ENCODE results near the gene ITGB2.

Gene ITGB2

DNA sequence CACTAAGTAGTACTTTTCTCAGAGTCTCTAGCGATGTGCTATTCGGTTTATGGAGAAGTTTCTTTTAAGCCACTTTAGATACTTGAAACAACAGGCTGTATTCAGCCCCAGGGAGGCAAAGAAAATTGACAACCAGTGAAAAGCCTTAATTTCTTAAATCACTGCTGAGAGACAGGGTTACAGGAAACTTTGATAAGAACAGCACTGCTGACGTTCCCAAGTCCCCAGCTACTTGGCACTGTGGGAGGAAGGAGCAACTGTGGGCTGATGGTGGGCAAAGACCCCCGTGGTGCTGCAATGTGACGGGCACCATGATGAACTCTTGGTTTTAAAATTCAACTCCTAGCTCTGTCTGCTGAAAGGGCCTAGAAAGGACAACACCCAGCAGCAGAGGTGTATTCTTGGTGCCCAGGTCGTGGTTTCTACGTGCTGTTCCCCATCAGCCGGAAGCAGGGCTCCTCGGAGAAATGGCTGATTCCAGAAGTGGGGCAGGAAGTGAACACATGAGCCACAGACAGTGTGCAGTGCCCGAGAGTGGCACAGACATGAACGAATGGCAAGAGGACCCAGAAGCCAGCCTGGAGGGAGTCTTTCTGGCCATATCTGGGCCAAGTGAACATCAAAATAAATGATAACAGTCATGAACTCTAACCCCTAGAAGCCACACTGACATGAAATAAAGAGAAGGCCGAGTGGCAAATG lies 52.5 kb downstream of the ITGB2 start:
- peak; percentile 27 for DNase-seq (ENCODE audit: low read depth)

DNA sequence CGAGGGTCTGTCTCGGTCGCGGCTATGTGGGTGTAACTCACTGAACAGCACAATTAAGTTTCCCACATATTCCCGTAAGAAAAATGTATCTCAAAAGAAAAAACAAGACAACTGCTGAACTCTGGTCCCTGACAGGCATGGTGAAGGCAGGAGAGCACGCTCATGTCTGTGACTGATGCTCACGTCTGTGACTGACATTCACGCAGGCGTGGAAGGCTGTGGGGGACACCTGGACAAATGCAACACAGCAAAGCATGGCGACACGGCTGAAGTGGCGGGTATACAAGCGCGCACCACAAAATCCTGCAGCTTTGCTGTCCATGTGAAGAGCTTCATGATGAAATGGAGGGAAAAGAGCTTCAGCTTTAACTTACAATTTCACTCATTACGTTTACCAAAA lies 53.2 kb downstream of the ITGB2 start:
- no peak for DNase-seq (ENCODE audit: low read depth)

DNA sequence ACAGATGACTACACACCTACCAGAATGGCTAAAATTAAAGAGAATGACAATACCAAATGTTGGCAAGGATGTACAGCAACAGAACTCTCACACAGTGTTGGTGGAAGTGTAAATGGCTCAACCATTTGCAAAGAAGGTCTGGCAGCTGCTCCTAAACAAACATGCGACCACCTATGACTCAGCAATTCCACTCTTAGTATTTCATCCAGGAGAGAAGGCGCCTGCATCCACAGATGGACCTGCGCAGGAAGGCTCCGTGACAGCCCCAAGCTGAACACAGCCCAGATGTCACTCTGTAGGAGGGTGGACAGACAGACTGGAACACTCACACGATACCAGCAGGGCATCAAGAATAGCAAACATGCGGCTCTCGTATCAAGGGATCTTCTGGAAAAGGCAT lies 53.9 kb downstream of the ITGB2 start:
- DNase-seq (ENCODE audit: low read depth): no peak

DNA sequence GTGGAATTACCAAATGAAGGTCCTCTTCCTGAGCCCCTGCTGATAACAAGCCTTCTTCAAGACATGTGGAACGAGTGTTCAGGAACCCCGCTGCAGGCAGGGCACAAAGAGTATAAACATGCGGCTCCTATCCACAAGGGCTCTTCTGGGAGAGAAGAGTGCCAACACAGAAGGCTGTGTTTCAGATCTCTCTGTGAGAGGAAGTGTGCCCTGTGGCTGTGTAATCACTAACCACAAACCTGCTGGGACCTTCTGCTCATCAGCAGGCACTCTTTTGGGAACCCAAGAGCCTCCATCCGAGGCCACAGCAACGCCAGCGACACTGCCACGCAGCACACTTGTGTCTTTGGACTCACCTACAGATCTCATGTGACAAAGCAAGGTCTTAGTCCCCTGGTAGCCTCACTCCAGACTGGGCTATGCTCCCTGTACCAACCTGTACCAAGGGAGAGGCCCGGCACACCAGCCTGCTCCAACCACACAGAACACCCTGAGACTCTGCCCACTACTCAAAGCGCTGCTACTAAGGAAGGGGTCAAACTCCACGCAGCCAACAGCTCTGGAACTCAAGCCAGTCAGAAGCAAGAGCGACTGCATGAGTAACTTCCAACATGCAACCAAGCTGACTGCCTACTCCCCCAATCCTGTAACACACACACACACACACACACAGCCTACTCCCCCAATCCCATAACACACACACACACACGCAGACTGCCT lies 55.0 kb downstream of the ITGB2 start:
- DNase-seq (ENCODE audit: low read depth): no peak

DNA sequence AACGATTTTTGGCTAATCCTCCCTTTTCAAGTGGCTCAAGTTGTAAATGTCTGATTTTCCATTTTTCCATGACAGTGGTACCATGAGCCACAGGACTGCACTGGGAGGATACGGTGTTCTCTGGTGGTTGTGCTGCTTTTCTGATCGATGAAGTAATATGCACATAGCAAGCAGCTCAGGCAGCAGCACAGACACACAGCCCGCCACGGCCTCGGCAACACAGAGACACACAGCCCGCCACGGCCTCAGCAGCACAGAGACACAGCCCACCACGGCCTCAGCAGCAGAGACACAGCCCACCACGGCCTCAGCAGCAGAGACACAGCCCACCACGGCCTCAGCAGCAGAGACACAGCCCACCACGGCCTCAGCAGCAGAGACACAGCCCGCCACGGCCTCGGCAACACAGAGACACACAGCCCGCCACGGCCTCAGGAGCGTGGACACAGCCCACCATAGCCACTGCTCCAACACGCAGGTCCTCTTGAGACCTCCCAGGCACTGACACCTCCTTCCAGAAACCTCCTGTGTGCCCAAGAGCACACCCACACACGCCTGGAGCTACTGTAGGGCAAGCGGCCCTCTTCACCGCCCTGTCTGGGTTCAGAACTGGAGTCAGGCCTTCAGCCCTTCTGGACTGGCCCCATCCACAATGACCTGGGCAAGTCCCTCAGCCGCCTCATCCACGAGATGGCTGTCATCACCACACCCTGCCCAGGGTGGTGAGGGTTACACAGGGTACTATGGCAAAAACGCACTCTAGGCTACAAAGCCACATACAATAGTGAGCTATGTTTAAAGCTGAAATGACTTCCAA lies 57.6 kb downstream of the ITGB2 start:
- DNase-seq (ENCODE audit: low read depth): no peak

DNA sequence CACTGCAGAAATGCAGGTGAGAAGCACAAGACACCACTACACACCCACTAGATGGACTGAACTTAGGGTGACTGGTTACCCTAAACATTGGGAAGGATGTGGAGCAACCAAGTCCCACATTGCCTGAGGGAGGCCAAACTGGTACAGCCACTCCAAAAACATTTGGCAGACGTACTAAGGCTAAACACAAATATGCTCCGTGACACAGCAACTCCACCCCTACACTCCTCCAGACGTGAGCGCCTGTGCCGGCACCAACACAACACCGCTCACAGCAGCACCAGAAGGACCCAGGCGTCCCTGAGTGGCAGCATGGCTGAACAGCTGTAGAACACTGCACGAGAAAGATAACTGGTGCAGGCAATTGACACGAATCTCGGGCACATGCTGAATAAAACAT lies 61.9 kb downstream of the ITGB2 start:
- no peak for DNase-seq (ENCODE audit: low read depth)

DNA sequence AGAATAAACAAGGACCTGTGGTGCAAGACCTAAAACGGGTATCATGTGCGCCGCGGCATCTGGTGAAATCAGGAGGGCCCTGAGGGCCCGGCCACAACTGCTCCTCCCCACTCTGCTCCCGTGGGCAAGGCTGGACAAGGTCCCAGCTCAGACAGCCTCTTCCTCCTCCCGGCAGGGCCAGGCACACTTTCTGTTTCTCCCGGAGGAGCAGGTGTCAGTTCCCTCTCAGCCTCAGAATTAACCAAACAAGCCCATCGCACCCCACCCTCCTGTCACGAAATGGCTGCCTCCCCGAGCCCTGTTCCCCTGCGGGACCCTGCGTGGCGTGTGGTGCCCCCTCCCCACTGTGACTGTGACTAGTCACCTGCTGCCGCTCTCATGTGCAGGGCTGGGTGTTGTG lies 62.4 kb downstream of the ITGB2 start:
- no peak for DNase-seq (ENCODE audit: low read depth)

DNA sequence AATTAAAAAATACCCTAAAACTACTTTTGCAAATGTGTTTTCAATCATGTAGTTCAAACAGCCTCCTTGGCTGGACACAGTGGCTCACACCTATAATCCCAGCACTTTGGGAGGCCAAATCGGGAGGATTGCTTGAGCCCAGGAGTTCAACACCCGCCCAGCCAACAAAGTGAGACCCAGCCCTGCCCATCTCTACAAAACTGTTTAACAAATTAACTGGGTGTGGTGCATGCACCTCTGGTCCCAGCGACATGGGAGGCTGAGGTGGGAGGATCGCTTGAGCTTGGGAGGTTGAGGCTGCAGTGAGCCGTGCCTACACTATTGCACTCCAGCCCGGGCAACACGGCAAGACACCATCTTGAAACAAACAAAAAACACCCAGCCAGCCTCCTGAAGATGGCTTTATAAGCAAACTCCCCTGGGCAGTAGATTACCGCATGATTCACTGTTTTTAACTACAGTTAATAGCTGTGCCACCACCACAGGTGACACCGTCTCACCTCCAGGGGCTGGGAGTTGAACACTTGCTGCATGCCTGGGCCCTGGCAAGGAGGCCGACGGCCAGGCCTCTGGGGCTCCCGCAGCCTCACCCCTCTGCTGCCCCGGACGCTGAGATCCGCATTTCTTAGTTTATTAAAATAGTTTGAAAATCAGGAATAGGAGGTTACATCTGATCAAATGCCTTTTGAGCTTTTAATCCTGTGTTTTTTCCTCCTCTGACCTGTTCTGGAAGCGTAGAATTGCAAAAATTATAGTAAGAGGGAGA lies 63.4 kb downstream of the ITGB2 start:
- DNase-seq (ENCODE audit: low read depth): no peak

DNA sequence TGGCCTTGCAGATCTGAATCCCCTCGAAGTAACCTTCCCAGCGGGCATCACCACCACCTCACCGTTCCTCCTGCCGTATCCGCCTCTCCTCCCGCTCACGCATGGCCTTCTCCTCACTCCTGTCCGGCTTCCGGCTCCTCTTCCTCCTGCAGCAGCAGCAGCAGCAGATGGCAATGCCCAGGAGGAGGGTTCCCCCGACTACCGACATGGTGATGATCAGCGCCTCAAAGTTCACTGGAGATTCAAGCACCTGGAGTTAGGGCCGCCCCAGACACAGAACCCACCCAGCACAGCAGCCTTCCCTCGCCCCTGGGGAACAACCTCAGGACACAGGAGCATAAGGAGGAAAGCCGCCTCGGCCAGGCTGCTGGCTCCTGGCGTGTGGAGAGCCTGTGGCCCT lies 64.6 kb downstream of the ITGB2 start:
- no peak for DNase-seq (ENCODE audit: low read depth)

DNA sequence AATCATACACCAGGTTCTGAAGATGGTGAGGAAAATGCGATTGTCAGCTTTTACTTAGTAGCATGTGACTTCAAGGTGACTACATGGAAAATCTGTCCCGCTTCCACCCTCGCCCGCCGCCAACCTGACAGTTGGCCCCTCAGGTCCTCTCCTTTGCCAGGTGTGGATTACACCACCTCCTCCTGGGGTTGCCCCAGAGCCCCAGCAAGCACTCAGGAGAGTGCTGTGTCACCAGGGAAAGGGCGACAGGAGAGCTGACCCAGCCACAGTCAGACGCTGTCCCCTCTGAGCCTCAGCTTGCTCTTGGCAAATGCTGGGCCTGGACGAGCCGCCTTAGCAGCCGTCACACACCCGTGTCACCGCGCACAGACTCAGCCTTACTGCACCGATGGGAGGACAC lies 65.1 kb downstream of the ITGB2 start:
- no peak for DNase-seq (ENCODE audit: low read depth)

DNA sequence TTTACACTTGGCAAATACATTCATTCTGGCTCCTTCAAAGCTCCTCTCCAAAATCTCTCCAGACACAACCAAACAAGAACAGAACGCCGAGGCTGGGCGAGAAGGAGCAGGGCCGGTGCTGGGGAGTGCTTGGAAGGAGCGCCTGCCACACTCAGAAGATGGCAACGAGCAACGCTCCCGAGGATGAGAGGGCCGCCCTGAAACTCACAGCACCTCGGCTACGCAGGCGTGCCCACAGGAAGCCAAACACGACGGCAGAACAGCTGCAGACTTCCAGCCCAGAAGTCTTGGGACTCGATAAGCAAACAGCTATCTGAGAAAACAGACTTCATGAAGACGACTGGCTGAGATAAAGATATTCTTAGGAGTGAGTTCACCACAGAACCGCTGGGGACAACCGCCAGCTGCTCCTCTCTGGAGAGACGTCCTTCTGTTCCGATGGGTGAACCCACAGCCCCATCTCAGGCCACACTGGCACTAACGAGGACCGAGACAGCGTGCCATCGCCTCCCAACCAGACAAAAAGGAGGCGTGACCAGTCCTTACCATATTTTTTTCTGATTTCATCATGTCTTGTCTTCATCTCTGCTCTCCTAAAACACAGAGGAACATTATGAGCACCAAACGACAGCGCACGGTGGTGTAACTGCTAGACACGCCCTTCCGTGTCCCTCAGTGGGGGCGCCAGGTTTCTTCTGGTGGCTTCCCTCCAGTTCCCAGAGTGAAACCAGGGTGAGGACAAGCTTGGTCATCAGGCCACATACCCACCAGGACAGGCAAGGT lies 65.8 kb downstream of the ITGB2 start:
- DNase-seq (ENCODE audit: low read depth): no peak

DNA sequence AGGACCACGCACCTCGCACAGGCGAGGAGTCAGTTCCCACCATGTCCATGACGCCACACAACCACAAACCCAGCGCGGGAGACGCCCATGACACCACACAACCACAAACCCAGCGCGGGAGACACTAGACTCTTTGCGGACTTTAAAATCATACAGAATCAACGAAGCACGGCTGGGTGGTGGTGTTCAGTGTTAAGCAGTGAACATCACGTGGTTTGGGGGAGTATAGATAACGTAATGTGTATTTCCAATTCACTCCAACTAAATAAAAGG lies 66.4 kb downstream of the ITGB2 start:
- no peak for DNase-seq (ENCODE audit: low read depth)

DNA sequence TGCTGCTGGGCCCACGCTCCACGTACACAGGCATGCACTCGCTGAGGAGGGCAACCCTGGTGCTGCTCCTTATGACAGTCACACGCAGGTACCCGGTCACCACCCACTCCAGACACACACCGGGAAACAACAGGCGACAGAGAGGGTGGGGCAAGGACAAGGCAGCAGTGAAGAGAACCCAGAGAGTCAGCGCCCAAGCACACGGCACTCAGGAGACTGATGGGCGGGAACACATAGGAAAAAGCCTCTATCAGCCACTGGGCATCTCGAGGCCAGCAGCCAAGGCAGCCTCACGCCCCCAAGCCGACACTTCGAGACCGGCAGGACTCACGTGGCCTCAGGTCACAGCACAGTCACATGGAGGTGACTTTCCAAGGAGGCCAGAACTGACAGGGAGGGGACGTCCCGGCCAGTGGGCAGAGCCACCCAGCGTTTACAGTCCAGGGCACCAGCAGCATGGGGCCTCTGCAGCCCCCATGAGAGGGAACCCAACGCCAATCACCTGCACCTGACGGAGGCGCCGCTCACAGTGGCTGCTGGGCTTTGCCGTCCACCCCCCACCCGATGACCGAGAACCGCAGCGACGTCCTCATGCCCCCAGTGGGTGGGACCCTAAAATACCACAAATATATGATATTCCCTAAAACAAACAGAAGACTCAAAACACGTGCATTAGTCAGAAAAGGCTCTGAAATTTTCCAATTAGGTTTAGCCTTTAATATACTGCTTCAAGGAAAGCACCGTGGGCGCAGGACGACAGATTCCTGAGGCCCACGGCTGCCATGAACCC lies 66.9 kb downstream of the ITGB2 start:
- no peak for DNase-seq (ENCODE audit: low read depth)

DNA sequence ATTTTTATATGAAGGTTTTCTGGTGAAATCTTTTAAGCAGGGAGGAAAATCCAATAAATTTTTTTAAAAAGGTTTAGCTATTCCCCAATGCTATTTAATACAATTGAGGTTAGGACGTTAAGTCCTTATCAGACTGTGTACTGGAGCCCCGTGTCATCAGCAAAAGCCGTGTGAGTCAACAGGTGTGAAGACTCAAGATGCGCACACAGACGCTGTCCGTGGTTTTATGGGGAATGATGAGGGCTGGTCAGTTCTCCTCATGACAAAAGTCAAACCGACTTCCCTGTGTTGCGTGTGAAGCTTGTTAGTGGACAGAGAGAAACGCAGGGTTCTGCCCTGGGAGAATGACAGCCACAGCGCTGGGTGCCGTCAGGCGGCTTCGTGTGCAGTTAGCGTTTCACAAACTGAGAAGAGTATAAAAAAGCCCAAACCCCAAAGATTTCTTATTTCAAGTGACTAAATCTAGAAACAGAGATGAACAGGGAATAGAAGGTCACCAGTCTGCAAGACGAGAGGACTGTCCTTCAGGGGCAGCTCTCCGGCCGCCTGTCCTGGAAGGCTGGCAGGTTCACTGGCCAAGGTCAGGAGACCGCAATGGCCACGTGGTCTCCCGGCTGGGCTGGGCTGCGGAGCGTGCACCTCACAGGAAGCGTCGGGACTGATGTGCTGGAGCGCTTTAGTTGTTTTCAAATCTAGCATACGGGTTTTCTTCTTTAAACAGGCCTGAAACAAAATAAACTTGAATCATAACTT lies 69.6 kb downstream of the ITGB2 start:
- DNase-seq (ENCODE audit: low read depth): no peak

DNA sequence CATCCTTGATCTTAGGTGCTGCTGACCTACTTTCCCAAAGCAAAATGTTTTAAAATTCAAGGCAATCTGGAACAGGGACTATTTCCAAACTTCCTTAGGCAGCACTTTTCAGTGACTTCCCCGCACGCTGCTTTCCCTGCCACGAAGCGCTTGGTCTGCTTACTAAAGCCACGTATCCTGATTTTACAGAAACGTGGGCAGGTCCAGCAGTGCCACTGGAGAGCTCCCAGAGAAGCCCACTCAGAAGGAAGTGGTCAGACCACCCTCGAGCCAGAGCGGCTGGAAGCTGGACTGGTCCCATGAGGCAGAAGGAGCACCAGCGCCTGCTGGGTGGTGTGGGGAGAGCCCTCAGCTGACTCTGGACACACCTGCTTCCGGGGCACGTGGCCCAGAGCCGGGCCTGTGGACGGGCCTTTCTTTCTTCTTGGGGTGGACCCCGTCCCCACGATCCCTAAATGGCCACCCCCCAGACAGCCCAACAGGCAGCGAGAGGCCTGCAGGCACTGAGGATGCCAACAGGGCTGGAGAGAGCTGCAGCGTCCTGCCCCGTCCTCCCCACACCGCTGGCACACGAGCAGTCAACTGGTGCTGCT lies 70.4 kb downstream of the ITGB2 start:
- DNase-seq (ENCODE audit: low read depth): no peak

DNA sequence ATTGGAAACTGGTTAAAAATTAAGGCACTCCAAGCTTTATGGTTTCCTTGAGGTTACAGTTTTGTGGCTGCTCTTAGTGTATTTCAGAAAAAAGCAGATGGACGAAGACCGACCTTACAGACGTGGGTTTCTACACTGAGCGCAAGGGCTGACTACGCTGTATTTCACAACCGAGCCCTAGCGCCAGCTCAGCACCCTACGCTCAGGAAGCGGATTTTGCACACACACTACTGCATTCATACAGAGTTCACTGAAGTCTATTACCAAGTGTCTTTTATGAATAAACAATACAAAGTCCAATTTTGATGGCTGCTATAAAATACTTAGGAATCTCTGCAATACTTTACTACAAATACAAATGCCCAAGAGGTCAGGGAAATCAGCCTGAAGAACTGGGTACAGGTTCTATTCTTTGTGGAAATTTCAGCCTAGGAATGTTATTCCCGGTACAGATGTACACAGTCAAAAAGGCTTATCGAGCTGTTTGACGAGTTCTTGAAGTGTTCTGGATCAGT lies 71.0 kb downstream of the ITGB2 start:
- no peak for DNase-seq (ENCODE audit: low read depth)

DNA sequence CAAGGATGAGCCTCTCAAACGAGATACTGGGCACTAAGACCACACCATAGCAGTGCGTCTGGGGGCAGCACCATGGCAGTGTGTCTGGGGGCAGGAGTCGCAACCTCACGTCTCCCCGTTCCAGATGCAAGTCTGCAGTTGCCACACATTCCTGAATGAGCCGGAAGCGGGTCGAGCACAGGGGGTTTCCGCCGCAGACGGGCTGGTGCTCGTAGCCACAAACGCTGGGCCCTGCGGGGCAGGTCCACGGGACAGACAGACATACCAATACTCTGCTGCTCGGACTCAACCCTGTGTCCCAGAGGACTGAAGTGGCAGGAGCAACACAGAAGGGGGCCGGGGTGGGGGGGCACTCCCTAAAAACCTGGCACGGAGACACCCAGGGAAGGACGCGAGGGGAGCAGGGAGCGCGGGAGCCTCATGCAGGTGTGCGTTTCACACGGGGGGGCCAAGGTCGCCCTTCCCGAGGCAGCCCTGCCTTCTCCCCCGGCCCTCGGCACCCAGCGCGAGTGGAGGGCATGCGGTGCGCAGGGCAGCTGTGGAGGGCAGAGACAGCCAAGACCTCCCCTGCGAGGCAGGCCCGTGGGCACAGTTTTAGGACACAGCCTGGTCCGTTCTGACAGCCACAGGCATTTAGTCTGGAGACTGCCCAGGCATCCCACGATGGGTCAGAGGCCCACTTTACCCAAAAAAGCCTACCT lies 71.7 kb downstream of the ITGB2 start:
- DNase-seq (ENCODE audit: low read depth): no peak

DNA sequence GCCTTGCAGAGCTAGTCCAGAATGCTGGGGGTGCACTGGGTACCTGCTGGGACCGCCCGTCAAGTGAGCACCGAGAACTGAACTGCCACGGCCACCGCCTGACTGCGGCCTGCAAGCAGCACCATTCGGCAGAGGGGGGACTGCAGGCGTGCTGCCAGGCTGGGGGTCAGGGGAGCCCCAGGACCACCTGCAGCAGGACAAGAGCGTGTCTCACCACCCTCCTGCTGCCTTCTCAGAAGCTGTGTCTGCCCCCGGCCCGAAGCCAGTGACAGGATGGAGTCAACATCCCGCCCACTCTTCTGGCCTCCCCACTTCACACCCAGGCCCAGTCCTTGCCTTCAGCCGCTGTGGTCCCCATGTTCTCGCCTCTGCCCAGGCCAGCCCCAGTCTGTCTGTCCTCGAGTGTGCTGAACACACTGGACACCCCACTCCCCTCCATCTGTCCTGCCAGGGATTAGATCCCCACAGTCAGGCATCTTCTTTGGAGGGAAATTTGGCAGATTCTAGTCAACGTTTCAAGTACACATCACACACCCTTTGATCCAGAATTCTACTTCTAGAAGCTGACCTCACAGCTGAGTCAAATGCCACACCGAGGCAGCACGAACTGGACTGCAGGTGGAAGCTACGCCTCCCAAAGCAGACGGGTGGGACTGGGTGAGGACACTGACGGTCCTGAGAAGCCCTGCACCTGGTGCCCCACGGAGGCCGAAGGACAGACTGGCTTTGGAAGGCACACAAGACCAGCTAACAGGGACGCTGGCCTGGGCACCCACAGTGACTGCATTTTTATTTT lies 73.2 kb downstream of the ITGB2 start:
- no peak for DNase-seq (ENCODE audit: low read depth)

Data from activated T-cell treated with anti-CD3 and anti-CD28 coated beads for 1 hour (primary cell).